ENCODE data around the gene LMOD1.
"Not testable (repeated sequence)": the region's sequence is repeated elsewhere in the genome, so short reads cannot be mapped to it uniquely, and the experiment has no call there.

The LMOD1 gene
- total RNA-seq, result 0 to 0.09 (median 0) reads per million in 4 experiments

- DNase-seq, result no peak
Measured at GRCh38 chr1:201946224-201946908, at the start of gene LMOD1. TSS of gene LMOD1 (minus strand) at chr1:201946548. CDS start at chr1:201946340, 208 bp downstream.

GRCh38 chr1:201990427-201990826 is 44.1 kb upstream of the LMOD1 start:
- no peak for DNase-seq

- DNase-seq, result no peak
Measured at GRCh38 chr1:201989354-201990128, 43.2 kb upstream of the LMOD1 start.

GRCh38 chr1:201988601-201989000 is 42.3 kb upstream of the LMOD1 start:
- no peak for DNase-seq

GRCh38 chr1:201985355-201985754 is 39.0 kb upstream of the LMOD1 start:
- DNase-seq, result no peak

- DNase-seq, result no peak
Measured at GRCh38 chr1:201984446-201984845, 38.1 kb upstream of the LMOD1 start.

GRCh38 chr1:201983380-201983805 is 37.0 kb upstream of the LMOD1 start:
- no peak for DNase-seq

- peak; percentile 28 for DNase-seq
Measured at GRCh38 chr1:201982623-201983379, 36.5 kb upstream of the LMOD1 start, which contains the start of gene RNPEP. TSS of gene RNPEP (plus strand) at chr1:201982648. CDS start at chr1:201982667, 19 bp downstream.

GRCh38 chr1:201982082-201982622 is 35.8 kb upstream of the LMOD1 start:
- peak; percentile 57 for DNase-seq

- no peak for DNase-seq
Measured at GRCh38 chr1:201970334-201971159, 24.2 kb upstream of the LMOD1 start.

- no peak for DNase-seq
Measured at GRCh38 chr1:201968202-201968925, 22.0 kb upstream of the LMOD1 start.

GRCh38 chr1:201966171-201966570 is 19.8 kb upstream of the LMOD1 start:
- DNase-seq, result no peak

- DNase-seq, result no peak
Measured at GRCh38 chr1:201964261-201964660, 17.9 kb upstream of the LMOD1 start.

- not testable (repeated sequence) for DNase-seq
Measured at GRCh38 chr1:201962382-201962781, 16.0 kb upstream of the LMOD1 start.

- DNase-seq, result no peak
Measured at GRCh38 chr1:201958348-201958747, 12.0 kb upstream of the LMOD1 start.

GRCh38 chr1:201955729-201956143 is 9.4 kb upstream of the LMOD1 start:
- peak; percentile 46 for DNase-seq

- peak; percentile 89 for DNase-seq
Measured at GRCh38 chr1:201955009-201955728, 8.8 kb upstream of the LMOD1 start, which contains the start of gene TIMM17A. TSS of gene TIMM17A (plus strand) at chr1:201955503. CDS start at chr1:201955527, 24 bp downstream.

GRCh38 chr1:201954263-201955008 is 8.1 kb upstream of the LMOD1 start:
- no peak for DNase-seq

GRCh38 chr1:201949491-201949890 is 3.1 kb upstream of the LMOD1 start:
- DNase-seq, result no peak

- DNase-seq, result no peak
Measured at GRCh38 chr1:201947697-201948008, 1.3 kb upstream of the LMOD1 start.
